HG02938 (cell line): ENCODE results near the gene ASAH2B.
"Not testable (repeated sequence)": the region's sequence is repeated elsewhere in the genome, so short reads cannot be mapped to it uniquely, and the experiment has no call there.

ENCODE experiments used
- ATAC-seq: cut with Tn5 transposase; IDR thresholded peaks from one replicate; pipeline ENCODE4 v1.9.1; 2021; ENCODE audit warnings: mild to moderate bottlenecking, moderate library complexity; ENCODE audit not compliant: unreplicated experiment

ASAH2B gene

DNA sequence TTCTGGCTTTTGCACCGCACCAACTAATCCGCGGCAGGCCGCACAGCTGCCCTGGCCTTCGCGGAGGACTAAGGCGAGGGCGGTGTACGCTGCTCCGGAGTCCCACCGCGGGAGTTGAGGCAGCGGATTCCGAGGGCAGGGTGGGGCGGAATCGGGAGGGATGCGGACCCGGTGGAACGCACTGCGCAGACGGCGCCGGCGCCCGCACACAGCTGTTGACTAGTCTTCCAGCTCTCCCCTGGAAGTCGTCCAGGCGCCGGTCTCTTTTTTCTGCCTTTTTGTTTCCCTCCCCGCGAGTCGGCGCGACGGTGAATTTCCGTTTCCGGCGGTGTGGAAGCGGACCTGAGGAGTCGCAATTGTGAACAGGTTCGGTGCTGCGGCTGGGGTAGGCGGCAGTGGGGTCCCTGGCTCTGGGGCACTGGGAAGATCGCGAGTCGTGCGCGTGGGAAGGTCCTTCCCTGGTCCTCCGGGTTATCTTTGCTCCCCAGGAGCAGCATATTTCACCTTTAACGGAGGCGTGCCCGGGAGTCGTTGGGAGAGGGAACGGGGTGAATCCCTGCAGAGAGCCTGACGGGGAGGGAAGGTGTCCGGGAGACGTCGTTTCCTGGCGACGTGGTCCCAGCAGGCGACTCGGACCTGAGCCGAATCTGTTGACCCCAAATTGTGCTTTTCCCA is at the start of gene ASAH2B:
TSS of gene ASAH2B (plus strand) at position 319 of the 675 bp plus-strand sequence. CDS start 5,195 bp downstream, outside the sequence.
- peak; percentile 66 for ATAC-seq

DNA sequence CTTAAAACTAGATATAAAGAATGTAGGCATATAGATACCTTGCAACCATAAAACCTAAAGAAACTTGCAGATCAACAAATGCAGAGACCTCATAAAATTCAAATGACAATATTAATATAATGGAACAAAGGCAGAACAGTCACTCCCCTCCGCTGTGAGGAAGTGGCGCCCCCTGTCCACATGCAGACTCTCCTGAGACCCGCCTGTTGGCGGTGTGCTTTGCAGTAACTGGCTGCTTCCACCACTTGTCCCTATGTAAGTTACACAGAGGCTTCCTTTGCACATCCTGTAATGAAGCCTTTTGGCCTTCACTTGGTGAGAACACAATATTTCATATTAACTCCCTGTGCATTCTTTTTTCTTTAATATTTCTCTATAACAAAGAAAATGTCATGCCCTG is 41.9 kb upstream of the ASAH2B start:
- ATAC-seq: not testable (repeated sequence)

DNA sequence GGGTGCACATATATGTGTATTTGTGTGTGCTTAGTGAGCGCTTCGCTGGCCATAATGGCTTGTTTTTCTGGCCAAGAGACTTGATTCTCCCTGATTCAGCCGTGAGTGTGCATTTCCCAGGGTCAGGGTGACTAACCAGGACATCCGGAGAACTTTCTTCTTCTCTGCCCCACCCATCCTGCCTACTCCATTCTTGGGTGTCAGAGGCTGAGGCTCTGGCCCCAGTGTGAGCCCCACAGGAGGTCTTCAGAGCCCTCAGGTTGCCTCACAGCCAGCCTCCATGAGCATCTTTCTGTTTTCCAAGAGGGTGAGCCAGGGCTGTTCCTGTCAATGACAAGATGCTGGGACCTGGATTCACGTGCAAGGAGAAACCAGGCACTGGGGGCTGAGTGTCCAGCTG is 37.8 kb upstream of the ASAH2B start:
- ATAC-seq: not testable (repeated sequence)

DNA sequence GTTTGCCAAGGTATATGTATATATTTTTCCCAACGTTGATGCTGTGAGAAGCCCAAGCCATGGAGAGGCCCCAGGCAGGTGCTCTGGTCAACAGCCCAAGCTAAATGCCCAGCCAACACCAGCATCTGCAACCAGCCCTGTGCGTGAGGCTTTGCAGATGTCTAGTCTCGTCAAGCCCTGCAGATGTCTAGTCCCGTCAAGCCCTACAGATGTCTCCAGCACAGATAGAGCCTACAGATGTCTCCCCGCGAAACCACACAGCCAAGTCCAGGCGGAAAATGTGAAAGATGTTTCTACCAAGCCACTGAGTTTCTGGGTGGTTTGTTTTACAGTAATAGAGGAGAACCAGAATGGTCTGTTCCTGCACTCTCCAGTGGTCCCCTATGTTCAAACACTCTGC is 36.7 kb upstream of the ASAH2B start:
- not testable (repeated sequence) for ATAC-seq

DNA sequence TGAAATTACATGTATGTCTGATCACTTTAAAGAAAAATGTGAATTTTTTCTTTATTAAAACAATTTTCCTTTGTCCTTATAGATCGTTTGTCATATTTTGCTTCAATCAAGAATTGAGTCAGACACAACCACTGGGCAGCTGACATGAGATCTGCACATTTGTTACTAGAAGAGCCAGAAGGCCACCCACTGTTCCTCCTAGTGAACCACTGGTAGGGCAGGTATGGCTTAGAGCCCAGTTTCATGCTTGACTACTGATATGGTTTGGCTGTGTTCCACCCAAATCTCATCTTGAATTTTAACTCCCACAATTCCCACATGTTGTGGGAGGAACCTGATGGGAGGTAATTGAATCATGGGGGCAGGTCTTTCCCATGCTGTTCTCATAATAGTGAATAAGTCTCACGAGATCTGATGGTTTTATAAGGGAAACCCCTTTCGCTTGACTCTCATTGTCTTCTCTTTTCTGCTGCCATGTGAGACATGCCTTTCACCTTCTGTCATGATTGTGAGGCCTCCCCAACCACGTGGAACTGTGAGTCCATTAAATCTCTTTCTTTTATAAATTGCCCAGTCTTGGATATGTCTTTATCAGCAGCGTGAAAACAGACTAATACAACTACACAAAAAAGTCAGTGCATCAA is 35.2 kb upstream of the ASAH2B start:
- peak; percentile 71 for ATAC-seq

DNA sequence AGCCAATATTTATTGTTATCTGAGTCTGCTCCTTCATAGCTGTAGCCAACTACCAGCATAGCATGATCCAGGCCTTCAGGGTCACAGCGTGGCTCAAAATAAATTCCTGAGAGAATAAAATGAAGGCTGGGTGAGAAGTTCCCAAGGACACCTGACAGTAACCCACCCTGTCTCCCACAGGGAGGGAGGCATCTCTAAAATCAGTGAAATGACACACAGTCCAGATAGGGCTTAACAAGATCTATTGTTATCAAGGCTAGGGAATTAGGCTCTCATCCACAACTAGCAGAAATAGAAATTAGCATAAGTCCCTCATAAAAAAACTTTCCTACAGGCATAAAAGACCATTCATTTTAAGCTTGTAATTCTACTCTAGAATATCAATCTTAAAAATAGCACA is 33.7 kb upstream of the ASAH2B start:
- not testable (repeated sequence) for ATAC-seq

DNA sequence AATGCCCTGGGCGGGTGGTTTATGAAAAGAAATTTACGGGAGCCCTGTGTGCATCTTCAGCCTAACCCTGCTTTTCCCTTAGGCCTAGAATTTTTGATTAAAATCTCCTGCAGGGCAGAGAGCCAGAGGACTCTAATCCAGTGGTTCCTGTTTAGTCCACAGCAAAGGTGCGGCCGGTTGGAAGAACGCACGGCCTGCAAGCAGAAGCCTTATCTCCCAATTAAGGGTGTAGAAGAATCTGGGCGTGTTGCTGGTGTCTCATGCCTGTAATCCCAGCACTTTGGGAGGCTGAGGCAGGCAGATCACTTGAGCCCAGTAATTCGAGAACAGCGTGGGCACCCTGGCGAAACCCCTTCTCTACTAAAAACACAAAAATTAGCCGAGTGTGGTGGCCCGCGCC is 29.5 kb upstream of the ASAH2B start:
- ATAC-seq: not testable (repeated sequence)

DNA sequence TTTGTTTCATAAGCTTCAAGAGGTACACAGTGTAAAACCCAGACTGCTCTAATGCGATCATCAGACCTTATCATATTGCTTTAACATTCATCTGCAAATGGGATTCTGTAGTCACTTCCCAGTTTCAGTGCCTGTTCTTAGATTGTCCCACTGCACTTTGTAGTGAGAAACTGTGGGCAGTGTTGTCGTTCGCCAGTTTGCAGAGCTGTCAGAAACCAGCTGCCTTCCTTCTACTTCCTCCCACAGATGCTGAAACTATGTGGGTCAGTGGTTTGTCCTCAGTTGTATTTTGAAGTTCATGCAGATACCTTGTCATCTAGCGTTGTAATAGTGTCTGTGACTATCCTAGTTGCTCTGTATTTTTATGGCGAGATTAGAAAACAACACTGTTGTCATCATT is 15.9 kb upstream of the ASAH2B start:
- peak; percentile 82 for ATAC-seq

DNA sequence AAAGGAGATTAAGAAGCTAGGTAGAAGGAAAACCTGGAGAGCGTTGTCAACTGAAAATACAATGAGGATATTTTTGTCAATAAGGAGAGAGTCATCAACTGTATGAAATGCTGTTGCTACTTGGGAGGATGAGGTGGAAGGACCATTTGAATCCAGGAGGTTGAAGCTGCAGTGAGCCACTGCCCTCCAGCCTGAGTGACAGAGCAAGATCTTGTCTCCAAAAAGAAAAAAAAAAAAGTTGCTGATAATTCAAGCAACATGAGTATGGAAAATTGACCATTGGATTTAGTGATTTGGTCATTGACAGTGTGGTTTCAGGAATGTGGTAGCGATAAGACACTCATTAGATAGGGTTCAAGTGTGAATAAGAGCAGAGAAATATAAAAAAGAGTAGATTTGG is 11.6 kb upstream of the ASAH2B start:
- not testable (repeated sequence) for ATAC-seq

DNA sequence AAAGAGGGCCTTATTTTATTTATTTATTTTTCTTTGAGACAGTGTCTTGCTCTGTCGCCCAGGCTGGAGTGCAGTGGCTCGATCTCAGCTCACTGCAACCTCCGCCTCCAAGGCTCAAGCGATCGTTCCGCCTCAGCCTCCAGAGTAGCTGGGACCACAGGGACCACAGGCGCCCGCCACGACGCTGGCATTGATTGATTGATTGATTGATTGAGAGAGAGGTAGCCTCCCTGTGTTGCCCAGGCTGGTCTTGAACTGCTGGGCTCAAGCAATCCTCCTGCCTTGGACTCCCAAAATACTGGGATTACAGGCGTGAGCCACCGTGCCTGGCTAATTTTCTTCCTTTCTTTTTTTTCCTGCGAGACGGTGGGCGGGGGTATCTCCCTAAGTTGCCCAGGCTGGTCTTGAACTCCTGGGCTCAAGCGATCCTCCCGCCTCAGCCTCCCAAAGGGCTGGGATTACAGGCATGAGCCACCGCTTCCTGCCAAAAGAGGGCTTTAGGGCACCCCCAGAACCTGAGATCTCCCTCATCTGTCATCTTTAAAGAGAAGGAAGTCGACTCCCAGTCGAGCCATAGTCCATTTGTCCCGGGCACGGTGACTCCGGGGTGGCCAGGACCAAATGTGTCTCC is 634 bp upstream of the ASAH2B start:
- ATAC-seq: not testable (repeated sequence)

DNA sequence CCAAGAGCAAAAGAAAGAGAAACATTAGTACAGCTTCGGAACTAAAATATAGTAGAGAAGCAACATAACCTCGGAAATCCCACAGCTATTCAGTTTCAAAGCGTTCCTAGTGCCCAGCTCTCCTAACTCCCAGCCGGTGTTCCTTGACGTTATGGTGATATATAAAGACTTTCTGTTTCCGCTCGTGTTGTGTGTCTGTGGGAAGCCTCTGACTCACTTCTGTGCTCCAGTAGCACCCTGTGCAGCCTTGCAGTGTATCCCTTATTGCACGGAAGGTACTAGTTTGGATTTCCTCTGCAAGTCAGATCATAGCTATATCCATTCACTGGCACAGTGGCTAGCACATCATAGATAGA is 535 bp downstream of the ASAH2B start:
- peak; percentile 41 for ATAC-seq

DNA sequence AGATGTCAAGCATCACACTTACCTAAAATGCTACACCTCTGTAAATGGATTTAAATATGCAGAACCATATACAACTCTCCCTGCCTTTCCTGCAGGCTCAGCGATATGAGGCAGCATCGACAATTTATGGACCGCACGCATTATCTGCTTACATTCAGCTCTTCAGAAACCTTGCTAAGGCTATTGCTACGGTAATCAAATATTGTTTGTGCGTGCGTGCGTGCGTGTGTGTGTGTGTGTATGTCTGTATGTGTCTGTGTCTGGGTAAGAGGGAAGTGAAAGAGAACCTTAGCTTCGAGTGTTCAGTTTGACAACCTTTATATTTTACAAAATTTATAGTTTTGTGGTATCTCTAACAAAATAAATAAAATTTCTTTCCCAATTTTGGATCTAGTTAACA is 3.1 kb downstream of the ASAH2B start:
- not testable (repeated sequence) for ATAC-seq

DNA sequence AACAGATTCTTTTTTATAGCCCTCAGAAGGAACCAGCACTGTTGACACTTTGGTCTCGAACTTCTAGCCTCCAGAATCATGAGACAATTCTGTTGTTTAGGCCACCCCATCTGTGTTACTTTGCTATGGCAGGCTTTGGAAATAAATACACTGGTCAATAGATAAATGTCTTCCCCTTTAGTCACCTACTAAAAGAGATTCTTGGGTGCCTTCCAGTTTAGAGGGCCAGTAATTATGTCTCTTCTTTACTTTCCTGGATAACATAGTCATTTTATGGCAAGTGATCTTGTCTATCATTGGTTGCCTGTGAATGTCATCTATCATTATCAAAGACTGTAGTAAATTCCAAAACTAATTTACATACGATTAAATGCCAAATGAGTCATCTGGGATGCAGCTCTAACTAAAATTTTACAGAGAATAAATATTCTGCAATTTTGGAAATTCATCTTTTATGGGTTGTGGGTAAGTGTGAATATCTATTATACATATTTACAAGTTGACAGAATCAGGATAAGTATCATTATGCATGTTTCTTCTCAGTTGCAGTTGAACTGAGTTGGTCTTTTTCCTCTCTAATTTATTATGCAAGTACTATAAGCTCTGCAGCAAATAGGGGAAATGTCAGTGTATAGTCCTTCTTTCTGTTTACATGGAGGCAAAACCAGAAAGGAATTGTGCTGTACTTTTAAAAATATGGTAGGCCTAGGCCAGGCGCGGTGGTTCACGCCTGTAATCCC is 27.2 kb downstream of the ASAH2B start:
- not testable (repeated sequence) for ATAC-seq

DNA sequence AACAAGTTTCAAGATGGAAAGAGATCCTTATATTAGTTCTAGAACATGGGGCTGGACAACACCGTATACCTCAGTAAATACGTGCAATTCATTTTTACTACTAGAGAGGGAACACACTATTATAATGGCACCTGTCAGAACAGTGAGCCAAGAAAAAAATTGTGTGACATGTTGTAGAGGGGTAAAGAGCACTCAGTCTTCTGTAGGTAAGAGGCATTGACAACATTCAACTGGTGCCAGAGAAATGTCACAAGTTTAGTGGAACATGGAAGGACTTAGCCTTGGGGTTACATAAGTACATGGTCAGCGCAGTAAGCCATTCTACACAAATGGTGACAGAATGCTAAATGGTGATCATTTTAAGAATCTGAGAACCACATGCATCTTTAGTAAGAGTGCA is 32.3 kb downstream of the ASAH2B start:
- ATAC-seq: not testable (repeated sequence)

DNA sequence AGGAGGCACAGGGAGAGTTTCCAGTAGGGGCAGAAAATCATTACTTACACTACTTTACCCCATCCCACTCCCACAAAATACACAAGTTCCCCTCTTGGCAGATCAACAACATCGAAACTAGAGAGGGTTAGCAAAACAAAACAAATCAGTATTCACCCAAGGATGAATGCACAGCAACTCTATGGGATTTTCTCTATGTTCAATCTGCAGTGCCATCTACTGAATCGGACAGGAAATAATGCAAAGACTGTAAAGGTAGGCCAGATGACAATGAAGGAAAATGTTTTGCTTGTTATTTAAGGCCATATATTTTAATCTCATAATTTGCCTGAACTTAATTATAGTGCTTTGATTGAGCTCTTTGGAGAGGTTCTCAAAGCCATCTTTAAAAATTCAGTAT is 35.1 kb downstream of the ASAH2B start:
- ATAC-seq: not testable (repeated sequence)

DNA sequence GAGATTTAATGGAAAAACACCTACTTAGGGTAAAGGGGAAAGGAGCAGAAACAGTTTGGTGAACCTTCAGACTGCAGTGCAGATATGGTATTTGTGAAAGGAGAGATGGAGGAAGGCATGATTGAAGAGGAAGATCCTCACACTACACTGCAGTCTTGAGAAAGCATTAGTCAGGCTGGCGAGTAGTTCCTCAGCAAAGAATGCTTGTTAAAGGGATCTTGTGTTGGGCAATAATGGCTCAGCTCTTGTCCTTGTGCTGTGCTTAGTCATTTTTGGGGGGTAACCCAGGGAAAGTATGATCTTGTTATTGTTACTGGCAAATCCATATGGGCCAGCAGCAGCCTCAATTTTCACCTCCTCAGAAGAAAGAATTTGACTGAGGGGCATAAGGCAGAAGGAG is 40.3 kb downstream of the ASAH2B start:
- ATAC-seq: not testable (repeated sequence)

DNA sequence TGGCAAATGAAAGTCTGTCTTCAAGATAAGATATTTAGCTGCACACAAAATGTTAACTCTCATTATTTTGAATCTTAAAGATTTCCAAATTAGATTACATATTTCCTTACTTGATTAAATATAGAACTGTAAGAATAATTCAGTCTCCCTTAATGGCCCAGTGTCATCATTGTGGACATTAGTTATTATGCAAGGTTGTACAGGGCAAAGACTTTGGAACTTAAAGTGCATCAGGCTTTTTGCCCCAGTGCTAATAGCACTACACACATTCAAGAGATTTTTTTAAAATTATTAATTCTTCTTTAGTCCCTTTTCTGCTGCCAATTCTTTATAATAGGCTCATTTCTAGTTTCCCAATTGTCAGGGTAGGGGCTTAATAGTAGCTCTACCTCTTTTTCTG is 42.3 kb downstream of the ASAH2B start:
- ATAC-seq: not testable (repeated sequence)

DNA sequence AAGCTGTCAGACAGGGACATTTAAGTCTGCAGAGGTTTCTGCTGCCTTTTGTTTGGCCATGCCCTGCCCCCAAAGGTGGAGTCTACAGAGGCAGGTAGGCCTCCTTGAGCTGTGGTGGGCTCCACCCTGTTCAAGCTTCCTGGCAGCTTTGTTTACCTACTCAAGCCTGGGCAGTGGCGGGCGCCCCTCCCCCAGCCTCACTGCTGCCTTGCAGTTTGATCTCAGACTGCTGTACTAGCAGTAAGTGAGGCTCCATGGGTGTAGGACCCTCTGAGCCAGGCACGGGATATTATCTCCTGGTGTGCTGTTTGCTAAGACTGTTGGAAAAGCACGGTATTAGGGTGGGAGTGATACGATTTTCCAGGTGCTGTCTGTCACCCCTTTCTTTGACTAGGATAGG is 48.2 kb downstream of the ASAH2B start:
- ATAC-seq: not testable (repeated sequence)

DNA sequence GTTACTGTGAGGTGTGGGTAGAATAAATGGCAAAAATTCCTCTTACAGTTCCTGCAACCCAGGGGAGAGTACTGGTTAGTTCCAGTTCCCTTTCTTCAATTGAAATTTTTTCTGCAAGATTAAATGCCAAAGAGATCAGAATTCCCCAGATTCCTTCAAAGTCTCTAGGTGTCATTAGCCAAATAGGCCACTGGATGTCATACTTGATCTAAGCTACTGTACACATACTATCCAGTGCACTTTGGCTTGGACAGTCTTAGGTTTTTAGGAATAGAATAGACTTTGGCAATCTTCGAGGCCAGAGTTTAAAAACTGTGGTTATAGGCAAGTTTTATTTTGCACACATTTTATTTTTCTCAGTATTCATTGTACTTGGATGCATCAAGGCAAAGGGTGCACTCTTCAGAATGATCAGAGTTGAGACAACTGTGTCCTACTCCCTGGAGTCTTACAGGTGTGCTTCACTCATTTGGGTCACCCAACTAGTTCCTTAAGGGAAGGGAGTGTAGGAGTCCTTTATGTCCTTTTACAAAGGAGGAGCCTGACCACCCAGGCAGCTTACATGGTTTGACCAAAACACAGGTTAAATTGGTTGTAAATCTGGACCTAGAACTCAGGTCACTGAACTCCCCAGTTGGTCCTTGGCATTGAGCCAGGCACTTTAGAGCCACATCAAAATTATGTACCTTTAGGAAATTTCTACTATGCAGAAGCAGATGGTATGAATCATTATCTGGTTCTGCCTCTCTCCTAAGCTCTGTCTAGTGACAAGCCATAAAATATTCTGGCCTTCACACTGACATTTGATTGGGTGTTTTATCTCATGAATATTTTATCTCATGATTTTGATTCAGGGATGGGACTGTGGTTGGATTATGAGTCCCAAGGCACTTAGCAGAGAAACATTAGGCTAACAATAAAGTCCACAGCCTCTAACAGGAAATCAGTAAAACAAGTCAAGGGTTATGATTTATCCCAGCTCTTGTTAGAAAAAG is 49.5 kb downstream of the ASAH2B start:
- no peak for ATAC-seq

DNA sequence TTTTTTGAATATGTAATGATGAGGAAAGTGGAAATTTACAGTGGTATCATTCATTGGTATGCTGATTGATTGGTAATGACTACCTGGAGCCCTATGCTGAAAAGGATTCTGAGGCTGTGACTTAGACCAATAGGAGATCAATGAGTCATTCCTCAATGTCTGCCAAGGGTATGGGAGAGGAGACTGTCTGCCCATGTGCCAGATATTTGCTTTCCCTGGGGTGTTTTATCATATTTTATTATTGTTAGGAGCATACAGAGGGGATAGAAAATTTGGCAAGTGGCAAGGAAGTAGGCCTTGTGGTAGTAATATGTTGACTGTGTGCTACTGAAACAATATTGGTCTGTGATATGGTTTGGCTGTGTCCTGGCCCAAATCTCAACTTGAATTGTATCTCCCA is 54.8 kb downstream of the ASAH2B start:
- ATAC-seq: no peak
